SH-SY5Y (cell line): ENCODE results near the gene KRT84.

ENCODE experiments used
- GATA2 ChIP-seq: IDR thresholded peaks from 2 replicates; pipeline ENCODE4 v1.6.1; 2011; ENCODE audit warnings: mild to moderate bottlenecking, low read depth, low read length
- GATA3 ChIP-seq: IDR thresholded peaks from 2 replicates; pipeline ENCODE4 v1.6.1; 2011; ENCODE audit warnings: low read depth, mild to moderate bottlenecking, low read length, moderate library complexity

- TF ChIP-seq GATA3, result no peak
- TF ChIP-seq GATA2, result no peak
These were observed 37.6 kb upstream of the KRT84 start for GRCh38 chr12:52423035-52423434.
